T-helper 1 cell (primary cell): ENCODE results near the gene GDF11.
"Not testable (repeated sequence)": the region's sequence is repeated elsewhere in the genome, so short reads cannot be mapped to it uniquely, and the experiment has no call there.

ENCODE experiments used
- DNase-seq, 5 donors: peaks; one replicate each; pipeline ENCODE4 v3.0.0-alpha.2; 2012 to 2020

Gene GDF11

DNA sequence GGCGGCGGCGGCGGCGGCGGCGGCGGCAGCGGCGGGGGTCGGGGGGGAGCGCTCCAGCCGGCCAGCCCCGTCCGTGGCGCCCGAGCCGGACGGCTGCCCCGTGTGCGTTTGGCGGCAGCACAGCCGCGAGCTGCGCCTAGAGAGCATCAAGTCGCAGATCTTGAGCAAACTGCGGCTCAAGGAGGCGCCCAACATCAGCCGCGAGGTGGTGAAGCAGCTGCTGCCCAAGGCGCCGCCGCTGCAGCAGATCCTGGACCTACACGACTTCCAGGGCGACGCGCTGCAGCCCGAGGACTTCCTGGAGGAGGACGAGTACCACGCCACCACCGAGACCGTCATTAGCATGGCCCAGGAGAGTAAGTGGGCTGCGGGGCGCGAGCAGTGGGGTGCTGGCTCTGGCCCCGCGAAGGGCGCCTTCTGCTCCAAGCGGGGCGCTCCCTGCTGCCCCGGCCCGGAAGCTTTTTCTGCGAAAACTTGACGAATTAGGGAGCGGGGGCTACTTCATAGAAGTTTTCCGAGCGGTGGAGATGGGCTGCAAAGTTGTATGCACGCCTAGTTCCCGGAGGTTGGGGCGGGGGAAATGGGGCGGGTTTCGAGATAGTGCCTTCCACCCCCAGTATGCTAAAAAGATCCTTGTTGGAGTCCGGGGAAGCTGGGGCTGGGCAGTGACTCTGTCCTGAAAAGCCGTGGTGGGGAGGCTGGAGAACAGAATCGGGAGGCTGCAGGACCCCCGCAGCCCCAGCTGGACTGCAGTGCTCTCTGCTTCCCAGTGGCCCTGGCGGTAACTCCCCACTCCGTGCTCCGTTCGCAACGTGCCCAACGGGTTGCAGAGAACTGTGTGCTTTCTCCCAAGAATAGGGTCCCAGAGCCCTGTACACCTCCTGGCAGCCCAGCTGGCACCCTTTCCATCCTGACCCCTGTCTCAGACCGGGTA lies 751 bp downstream of the GDF11 start:
- peak in 4 of 5 donors; percentile 33 to 68 (median 38) for DNase-seq

DNA sequence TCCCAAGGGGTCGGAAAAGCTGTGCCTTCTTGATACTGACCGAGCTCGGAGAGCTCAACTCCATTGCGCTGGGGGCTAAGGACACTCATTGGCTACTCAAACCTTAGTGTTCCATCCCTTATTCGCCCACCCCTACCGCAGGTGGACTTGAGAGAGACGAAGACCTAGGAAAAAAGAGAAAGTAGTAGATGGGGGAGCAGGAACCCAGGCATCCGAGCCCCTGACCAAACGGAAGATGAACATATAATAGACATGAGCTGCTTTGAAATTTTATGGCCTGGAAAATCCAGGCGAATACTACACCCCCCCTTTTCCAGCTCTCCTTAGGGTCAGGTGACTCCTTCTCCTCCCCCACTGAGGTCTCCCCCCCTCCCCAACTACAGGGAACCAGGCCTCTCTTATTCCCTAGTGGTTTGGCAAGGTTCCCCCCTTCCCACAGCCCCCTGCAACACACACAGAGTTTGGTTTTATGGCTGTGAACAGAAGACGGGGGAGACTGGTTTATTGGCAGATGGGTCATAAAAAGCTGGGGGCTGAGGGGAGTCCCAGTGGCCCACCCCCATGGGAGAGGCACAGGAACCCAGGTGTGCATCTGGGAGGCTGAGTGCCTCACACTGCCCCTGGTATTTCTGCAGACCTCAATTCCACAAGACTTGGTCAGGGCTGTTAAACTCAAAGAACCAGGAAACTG lies 1.6 kb downstream of the GDF11 start:
- DNase-seq: no peak

DNA sequence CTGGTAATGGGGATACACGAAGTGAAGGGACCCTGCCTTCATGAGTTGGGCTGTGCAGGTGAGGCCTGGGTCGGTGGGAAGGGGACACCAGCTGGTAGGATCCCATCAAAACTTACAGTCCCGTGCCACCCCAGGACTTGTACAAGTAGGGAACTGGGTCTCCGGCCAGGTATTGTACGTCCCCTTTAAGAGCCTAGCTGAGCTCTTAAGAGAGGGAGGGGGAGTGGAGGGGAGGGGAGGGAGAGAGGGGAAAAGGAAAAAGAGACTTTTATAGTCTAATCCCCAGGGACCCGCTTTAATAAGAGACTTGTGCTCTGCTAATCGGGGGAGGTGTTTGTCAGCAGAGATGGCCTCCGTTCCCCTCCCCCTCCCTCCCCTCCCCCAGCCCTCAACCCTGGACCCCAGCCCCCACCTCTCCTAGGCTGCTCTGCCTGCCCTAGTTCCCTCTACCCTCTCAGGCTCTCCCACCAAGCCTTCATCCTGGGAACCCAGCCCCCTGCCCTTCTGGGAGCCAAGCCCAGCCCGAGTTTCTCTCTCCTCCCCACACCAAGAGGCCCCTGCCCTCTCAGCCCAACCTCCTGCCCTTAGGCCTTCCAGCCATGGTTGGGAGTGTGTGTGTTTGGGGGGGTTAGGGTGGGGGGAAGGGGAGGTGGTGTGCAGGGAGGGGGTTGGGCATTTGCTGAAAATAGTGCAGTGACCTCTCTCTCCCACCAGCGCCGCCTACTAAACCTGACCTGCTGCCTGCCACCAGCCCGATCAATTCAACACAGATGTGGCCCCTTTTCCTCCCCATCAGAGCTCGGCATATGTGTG lies 2.6 kb downstream of the GDF11 start:
- DNase-seq: no peak

DNA sequence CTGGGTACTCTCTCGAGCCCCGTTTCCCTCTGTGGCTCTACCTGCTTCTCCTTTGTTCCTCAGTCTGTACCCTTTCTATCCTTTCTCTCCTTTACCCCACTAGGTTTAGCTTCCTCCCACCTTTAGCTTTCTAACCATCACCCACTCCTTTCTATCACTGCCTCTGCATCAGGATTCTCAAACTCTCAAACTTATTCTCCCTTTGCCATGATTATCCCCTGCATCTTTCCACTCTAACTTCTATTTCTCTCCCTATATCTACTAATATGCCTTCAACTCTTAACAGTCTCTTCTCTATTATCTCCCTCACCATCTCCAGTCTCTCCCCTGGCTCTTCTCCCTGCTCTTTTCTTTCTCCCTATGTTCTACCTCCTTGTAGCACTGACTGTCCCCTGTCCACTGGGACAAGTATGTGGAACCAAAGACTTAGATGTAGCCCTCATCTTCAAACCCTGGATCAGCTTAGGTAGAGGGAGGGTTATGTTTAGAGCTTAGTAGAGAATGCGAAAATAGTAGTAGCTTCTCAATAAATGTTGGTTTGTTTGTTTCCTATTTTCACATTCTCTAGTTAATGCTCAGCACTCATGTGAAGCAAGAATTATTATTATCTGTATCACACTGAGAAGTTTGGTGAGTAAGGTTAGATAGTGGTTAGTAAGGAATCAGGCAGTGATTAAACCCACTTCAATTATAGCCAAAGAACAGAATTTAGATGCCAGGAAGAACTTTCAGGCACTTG lies 3.4 kb downstream of the GDF11 start:
- DNase-seq: no peak

DNA sequence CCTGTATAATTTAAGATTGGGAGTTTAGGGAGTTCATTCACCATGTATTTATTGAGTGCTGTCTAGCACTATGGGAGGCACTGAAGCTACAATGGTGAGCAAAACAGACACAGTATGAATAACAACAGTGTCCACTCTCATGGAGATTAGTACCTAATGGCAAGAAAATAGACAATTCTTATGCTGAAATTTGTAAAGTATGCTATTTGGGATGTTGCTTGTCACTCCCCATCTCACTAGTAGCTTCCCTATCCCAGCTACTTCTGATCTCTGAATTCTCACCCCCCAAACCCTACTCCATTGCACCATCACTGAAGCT lies 4.0 kb downstream of the GDF11 start:
- DNase-seq: no peak

- no peak for DNase-seq
Measured at GRCh38 chr12:55748230-55748993, 5.5 kb downstream of the GDF11 start.

- no peak for DNase-seq
Measured at GRCh38 chr12:55755246-55755645, 12.3 kb downstream of the GDF11 start.

GRCh38 chr12:55757701-55758100 lies 14.8 kb downstream of the GDF11 start:
- no peak for DNase-seq

DNA sequence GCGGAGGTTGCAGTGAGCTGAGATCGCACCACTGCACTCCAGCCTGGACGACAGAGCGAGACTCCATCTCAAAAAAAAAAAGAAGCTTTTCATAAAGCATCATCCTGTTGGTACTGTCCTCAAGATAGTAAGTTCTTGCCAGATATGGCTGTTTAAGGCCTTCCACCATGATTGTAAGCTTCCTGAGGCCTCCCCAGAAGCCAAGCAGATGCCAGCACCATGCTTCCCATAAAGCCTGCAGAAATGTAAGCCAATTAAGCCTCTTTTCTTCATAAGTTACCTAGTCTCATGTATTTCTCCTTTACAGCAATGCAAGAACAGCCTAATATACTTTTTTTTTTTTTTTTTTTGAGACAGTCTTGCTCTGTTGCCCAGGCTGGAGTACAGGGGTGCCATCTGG lies 15.7 kb downstream of the GDF11 start:
- DNase-seq: not testable (repeated sequence)

DNA sequence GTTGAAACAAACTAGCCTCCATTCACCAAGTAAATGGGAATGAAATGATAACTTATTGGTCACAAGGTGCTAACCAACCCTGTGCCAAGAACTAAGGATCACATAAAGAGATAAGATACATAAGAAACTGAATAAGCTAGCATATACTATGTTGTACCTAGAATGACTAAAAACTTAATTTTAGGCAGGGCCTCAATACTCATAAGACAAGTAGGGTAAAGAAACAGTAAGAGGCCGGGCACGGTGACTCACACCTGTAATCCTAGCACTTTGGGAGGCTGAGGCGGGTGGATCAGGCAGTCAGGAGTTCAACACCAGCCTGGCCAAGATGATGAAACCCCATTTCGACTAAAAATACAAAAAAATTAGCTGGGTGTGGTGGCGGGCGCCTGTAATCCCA lies 17.7 kb downstream of the GDF11 start:
- peak in 1 of 5 donors; percentile 41 for DNase-seq

DNA sequence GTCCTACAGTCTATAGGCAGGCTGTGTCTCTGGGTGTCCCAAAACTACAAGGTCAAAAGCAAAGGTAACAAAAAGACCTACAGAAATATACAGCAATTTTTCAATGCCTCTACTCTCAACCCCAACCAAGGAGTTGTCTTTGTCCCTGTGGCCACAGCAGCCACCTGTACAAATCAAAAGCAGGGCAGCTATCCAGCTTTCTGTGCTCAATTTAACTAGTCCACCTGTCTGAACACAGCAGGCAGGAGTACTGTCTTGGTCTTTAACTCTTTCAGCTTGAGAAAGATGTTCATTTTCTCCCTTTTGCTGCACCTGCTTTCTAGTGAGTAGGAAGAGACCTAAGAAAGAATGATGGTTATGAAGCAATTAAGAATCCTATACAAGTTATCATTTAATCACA lies 19.7 kb downstream of the GDF11 start:
- DNase-seq: no peak

DNA sequence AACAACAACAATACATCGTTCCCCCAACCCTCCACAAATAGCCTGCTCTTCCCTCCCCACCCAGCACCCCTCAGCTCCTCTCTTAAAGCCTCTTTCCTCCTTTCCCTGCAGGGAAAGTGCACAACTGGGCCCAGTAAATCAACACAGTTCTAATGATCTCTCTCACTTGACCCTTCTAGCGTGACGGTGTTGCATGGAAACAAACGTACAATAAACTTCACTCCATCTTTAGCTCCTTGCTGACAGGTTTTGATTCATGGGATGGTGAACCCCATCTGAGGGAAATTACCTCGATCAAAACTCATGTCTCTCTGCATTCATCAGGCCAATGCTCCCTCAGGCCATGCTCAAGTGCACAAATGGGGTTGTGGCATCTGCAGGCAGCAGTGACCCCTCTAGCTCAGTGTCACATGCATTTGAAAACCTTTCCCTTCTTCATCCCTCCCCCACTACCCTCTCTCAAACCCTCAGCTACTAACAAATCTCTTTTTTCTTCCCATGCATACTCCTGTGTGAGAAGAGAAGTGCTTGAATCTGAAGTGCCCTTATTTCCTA lies 22.9 kb downstream of the GDF11 start:
- no peak for DNase-seq

DNA sequence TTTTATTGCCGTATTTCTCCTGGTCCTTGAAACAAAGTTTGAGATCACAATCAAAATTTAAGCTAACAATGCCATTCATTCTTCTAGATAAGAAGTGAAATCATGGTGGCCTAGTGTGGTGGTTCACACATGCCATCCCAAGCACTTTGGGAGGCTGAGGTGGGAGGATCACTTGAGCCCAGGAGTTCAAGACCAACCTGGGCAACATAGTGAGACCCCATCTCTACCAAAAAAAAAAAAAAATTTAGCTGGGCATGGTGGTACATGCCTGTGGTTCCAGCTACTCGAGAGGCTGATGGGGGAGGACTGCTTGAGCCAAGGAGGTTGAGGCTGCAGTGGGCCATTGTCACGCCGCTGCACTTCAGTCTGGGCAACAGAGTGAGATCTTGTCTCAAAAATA lies 24.2 kb downstream of the GDF11 start:
- DNase-seq: no peak

DNA sequence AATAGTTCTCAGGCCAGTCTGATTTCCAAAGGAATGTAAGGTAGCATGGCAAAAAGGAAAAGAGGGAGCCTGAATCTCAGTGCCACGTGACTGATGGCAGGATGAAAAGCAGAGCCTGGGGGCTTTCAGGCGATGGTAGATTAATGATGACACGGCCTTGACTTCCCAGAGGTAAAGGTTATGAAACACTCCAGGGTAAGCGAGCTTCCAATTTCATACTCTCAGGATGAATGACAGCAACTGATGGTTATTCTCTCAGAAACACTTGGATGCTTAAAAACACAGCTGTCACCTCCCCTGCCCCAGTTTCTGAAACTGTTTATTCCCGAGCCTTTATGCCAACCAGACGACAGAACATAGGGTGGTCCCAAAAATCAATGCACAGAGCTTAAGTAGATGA lies 28.8 kb downstream of the GDF11 start:
- no peak for DNase-seq

- no peak for DNase-seq
Measured at GRCh38 chr12:55777856-55778255, 34.9 kb downstream of the GDF11 start.

DNA sequence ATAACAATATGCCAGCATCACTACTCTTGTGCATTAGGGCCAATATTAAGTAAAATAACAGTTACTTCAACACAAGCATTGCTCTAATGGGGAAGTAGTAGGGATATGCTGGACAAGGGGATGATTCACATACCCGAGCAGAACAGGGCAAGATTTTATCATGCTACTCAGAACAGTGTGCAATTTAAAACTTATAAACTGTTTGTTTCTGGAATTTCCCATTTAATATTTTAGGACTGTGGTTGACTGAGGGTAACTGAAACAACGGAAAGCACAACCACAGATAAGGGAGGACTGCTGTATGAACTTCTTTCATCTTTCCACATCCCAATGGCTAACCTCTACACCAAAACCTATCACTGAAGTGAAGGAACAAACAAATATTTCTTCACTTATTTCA lies 37.8 kb downstream of the GDF11 start:
- DNase-seq: no peak

DNA sequence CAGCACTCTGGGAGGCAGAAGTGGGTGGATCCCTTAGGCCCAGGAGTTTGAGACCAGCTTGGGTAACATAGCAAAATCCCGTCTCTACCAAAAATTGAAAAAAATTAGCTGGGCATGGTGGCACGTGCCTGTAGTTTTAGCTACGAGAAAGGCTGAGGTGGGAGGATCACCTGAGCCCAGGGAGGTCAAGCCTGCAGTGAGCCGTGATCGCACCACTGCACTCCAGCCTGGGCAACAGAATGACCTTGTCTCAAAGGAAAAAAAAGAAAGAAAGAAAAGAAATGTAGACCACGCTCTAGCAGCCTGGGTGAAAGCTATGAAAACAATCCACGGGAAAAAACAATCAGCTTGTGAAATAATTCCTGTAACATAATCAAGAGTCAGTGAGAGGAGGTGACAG lies 45.6 kb downstream of the GDF11 start:
- DNase-seq: no peak

DNA sequence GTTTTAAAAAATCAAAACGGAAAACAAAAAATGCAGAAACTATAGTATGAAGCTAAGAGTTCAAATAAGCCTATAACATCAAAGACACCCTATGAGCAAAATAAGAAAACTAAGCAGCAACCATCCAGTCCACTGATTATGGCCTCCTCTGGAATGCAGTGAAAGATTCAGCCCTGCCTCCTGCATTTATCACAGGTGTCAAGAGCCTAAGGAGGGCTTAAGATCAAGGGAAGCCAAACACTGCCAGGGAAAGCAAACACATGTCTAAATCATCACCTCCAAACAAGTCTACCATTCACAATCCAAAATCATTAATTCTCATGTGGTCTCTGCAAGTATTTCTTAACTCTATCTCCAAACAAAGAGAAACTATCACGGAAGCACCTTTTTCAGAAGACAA lies 46.2 kb downstream of the GDF11 start:
- DNase-seq: no peak

GRCh38 chr12:55789893-55790292 lies 47.0 kb downstream of the GDF11 start:
- no peak for DNase-seq

- DNase-seq: no peak
Measured at GRCh38 chr12:55795950-55796349, 53.0 kb downstream of the GDF11 start.

DNA sequence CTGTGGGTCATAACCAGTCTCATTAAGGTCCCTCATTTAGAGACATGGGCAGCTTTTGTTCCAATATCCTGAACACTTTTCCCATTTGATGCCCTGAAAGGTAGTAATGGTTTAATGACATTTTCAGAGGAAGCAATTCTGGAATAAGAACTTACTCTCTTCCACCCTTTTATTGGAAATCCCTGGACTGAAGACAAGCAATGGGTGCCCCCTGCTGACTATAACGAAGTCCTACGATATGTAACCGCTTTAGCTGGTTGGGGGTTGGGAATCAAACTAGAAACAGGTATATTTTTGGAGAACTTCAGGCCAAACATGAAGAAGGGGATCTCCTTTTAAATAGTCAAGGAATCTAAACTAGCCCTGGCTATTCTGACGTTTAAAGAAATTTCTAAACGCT lies 54.1 kb downstream of the GDF11 start:
- peak in 1 of 5 donors; percentile 5 for DNase-seq

GRCh38 chr12:55797550-55797949 lies 54.6 kb downstream of the GDF11 start:
- DNase-seq: no peak
